ENCODE measurements around the gene APOBEC4.

DNA sequence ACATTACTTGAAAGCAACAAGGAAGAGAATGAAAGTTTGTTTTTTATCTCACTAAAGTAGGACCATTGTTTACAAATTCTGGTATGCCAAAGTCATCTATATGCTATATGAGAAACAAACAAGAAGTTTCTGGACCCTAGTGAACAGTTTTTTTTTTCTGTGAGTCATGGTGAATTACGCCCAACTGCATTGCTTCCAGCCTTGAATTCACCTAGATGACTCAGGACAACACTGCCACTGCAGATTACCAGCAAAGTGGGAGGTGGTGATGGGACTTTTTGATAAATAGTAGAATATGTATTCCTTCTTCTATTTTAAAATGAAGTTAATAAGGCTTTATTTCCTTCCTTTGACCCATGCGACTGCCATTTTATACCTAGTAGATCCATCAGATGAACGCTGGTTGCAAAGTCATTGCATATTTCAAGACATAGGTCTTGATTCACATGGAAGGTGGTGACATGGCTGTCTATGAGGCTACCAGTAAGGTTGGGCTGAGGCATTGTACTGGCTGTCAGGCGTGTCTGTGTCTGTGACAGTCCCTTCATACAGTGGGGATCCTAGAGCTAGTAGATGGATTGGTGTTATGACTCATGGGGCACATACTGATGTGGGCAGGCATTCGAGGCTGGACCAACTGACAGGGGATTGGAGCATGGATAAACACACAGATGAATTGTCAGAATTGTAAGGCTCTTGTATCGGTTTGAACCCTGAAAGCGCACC, 49.1 kb upstream of the APOBEC4 start:
- TF ChIP-seq, protein P1, sequence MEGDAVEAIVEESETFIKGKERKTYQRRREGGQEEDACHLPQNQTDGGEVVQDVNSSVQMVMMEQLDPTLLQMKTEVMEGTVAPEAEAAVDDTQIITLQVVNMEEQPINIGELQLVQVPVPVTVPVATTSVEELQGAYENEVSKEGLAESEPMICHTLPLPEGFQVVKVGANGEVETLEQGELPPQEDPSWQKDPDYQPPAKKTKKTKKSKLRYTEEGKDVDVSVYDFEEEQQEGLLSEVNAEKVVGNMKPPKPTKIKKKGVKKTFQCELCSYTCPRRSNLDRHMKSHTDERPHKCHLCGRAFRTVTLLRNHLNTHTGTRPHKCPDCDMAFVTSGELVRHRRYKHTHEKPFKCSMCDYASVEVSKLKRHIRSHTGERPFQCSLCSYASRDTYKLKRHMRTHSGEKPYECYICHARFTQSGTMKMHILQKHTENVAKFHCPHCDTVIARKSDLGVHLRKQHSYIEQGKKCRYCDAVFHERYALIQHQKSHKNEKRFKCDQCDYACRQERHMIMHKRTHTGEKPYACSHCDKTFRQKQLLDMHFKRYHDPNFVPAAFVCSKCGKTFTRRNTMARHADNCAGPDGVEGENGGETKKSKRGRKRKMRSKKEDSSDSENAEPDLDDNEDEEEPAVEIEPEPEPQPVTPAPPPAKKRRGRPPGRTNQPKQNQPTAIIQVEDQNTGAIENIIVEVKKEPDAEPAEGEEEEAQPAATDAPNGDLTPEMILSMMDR (conservative IDR thresholded peaks at IDR 0.05; ENCODE audit: low read depth, low read length) = no peak
- TF ChIP-seq CEBPB (IDR thresholded peaks at IDR 0.05; ENCODE audit: low read depth, low read length) (no peak), RCOR1 (IDR thresholded peaks at IDR 0.05; ENCODE audit: insufficient replicate concordance, low read length) (no peak), POLR2A (IDR thresholded peaks at IDR 0.05; ENCODE audit: low read depth, low read length) (no peak), RAD21 (IDR thresholded peaks at IDR 0.05; ENCODE audit: low read length) (no peak)
